Measurements from ENCODE around the gene WDFY4. TPM values are rescaled to one million over a fixed set of nuclear protein-coding genes. Genes with fewer than 3 reads are reported as not detected.

WDFY4 gene
- total and polyA plus RNA-seq, 9 of the 15 experiments (the other 6 are each of a cell fraction or from before 2014, with no cell fraction given), result 0.01 to 0.02 (median 0.01) TPM; not detected in 6

DNA sequence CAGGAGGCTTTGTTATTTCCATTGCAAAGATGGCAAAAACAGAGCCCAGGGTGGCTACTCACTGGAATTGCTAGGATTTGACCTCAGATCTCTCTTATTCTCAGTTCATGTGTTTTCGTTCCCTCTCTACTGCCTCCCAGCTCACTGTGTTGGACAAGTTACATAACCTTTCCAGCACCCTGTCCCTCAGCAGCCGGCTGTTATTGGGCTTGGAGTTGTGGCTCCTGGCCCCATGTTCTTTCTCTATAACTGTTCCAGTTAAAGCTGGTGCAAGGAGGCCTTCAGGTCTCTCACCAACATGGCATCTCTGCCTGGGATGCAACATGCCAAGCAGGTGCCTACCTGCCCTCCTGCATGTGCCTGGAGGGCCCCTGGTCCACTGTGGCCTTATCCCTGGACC is 198.2 kb downstream of the WDFY4 start:
- DNase-seq (ENCODE audit: extremely low read depth in 1 of 4, low spot score in 3 of 4) (no peak), FAIRE-seq (no peak), ATAC-seq (no peak)
- ChIA-PET POLR2A (interaction anchor here (0.6 kb wide), 2 partner anchors 10 to 159 kb away, joined by 3 read pairs; no protein-coding TSS in a partner anchor), CTCF (ENCODE audit: low intra/inter-chr PET ratio) (no interaction called here)
- no peaks in the 10 kb centered on the region for H3K9me3 ChIP-seq (replicated peaks; ENCODE audit: control insufficient read depth, insufficient read depth, low read depth, low read length)
- H4K20me1 ChIP-seq (replicated peaks; ENCODE audit: control insufficient read depth, insufficient read depth, low read length), result no peaks in the 10 kb centered on the region; the same call in 1 of the 2 replicates
- no TSS peak for BruUV-seq (replicated peaks)
- WGBS (ENCODE audit: insufficient coverage, low coverage, missing lambda C conversion rate), result 0% methylated on average over 2 of the region's 2 CpGs
- H3K9ac ChIP-seq (ENCODE audit: insufficient read depth in 1 of 2, low read depth in 2 of 2, low read length in 2 of 2), result no peak overlapping the region
- no peak overlapping the region for H3K4me3 ChIP-seq
- in situ Hi-C loops (cut with MboI), result no loop called here
- intact Hi-C loops (cut with micrococcal nuclease), result no loop called here
- no peak overlapping the region for H2AFZ ChIP-seq (ENCODE audit: low read depth, low read length)
- H3K4me2 ChIP-seq (ENCODE audit: insufficient read depth, low read length), result no peak overlapping the region
- H3K79me2 ChIP-seq (ENCODE audit: control insufficient read depth, insufficient read depth, low read length), result no peaks in the 10 kb centered on the region
- H3K27me3 ChIP-seq (ENCODE audit: control insufficient read depth in 2 of 2, insufficient read depth in 2 of 2, low read length in 2 of 2), result 0 out of 5 replicates have a peak, but pooled peaks cover 0 to 4% of the 10 kb centered on the region in 2 experiments
- no peaks in the 10 kb centered on the region for H3K4me1 ChIP-seq (replicated peaks in 1 of 2; ENCODE audit: control insufficient read depth in 2 of 2, insufficient read depth in 2 of 2, low read length in 2 of 2)
- H3K9me1 ChIP-seq (ENCODE audit: control insufficient read depth, insufficient read depth, low read length), result no peaks in the 10 kb centered on the region
- no peak overlapping the region for H3K27ac ChIP-seq (ENCODE audit: extremely low read depth, low read depth, low read length)
- no peak for TF ChIP-seq ZFP30 (CRISPR knock-in tag; IDR thresholded peaks at IDR 0.05; ENCODE audit: borderline replicate concordance)
- H3K36me3 ChIP-seq (ENCODE audit: control insufficient read depth, insufficient read depth, low read length), result no peaks in the 10 kb centered on the region

DNA sequence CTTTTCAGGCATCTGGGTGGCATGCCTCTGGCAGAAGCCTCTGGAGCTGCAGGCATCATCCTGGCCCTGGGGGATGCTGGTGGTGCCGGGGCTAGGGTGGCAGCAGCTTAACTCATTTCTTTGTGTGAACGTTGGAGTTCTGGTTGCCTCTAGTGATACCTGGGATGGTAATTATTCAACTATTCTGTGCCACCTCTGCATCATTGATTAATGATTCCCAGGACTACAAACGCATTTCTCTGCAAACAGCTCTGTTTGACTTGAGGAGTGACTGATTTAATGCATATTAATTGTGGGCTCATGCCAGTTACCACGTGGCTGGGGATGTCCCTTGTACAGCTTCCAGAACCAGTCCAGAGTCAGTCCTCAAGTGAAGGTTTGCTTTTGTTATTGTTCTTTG is 199.0 kb downstream of the WDFY4 start:
- FAIRE-seq, result no peak
- in situ Hi-C loops (cut with MboI), result no loop called here

More for the DNA sequence above, 199.0 kb downstream of the WDFY4 start:
- Histone ChIP-seq H3K27ac (ENCODE audit: extremely low read depth, low read depth, low read length) (no peak overlapping the region), H3K36me3 (ENCODE audit: control insufficient read depth, insufficient read depth, low read length) (no peaks in the 10 kb centered on the region), H3K9ac (ENCODE audit: insufficient read depth in 1 of 2, low read depth in 2 of 2, low read length in 2 of 2) (no peak overlapping the region), H3K4me3 (no peak overlapping the region), H3K9me3 (replicated peaks; ENCODE audit: control insufficient read depth, insufficient read depth, low read depth, low read length) (no peaks in the 10 kb centered on the region), H3K79me2 (ENCODE audit: control insufficient read depth, insufficient read depth, low read length) (no peaks in the 10 kb centered on the region), H2AFZ (ENCODE audit: low read depth, low read length) (no peak overlapping the region), H4K20me1 (replicated peaks; ENCODE audit: control insufficient read depth, insufficient read depth, low read length) (no peaks in the 10 kb centered on the region), H3K9me1 (ENCODE audit: control insufficient read depth, insufficient read depth, low read length) (no peaks in the 10 kb centered on the region), H3K27me3 (ENCODE audit: control insufficient read depth in 2 of 2, insufficient read depth in 2 of 2, low read length in 2 of 2) (no peaks in the 10 kb centered on the region; a peak in 1 of 5 replicates), H3K4me2 (ENCODE audit: insufficient read depth, low read length) (no peak overlapping the region), H3K4me1 (replicated peaks in 1 of 2; ENCODE audit: control insufficient read depth in 2 of 2, insufficient read depth in 2 of 2, low read length in 2 of 2) (no peaks in the 10 kb centered on the region)
- CTCF ChIA-PET (ENCODE audit: low intra/inter-chr PET ratio), result interaction anchor here (0.6 kb wide), 1 partner anchor 172 kb away, joined by 3 read pairs; no protein-coding TSS in a partner anchor
- POLR2A ChIA-PET, result interaction anchor here (0.7 kb wide), 2 partner anchors 16 to 83 kb away, joined by 3 read pairs; no protein-coding TSS in a partner anchor
- WGBS (ENCODE audit: insufficient coverage, low coverage, missing lambda C conversion rate), result 0% methylated on average over 4 of the region's 4 CpGs
- no peak for ATAC-seq
- no TSS peak for BruUV-seq (replicated peaks)
- no peak for TF ChIP-seq ZNF699 (CRISPR knock-in tag; IDR thresholded peaks at IDR 0.05; ENCODE audit: insufficient replicate concordance)
- no peak for TF ChIP-seq POLR2A (conservative IDR thresholded peaks at IDR 0.05)
- no peak for TF ChIP-seq ZNF551 (CRISPR knock-in tag; IDR thresholded peaks at IDR 0.05)
- no peak for TF ChIP-seq CBX5 (IDR thresholded peaks at IDR 0.05; ENCODE audit: borderline replicate concordance, low read depth)
- TF ChIP-seq PHF20 (IDR thresholded peaks at IDR 0.05; ENCODE audit: partially characterized antibody), result no peak
- no peak for TF ChIP-seq L3MBTL2 (IDR thresholded peaks at IDR 0.05)
- no peak for TF ChIP-seq GTF2A2 (tag; IDR thresholded peaks at IDR 0.05)
- TF ChIP-seq HMBOX1 (IDR thresholded peaks at IDR 0.05), result no peak
- no peak for TF ChIP-seq ZNF77 (CRISPR knock-in tag; IDR thresholded peaks at IDR 0.05)
- intact Hi-C loops (cut with micrococcal nuclease), result no loop called here
- no peak for DNase-seq (ENCODE audit: extremely low read depth in 1 of 4, low spot score in 3 of 4)
